ENCODE measurements around the gene NCOA5. TPM values are rescaled to one million over a fixed set of nuclear protein-coding genes. Genes with fewer than 3 reads are reported as not detected.

NCOA5 gene
- total RNA-seq, 2 experiments from 2014 or later = 9.7 to 10.5 TPM

DNA sequence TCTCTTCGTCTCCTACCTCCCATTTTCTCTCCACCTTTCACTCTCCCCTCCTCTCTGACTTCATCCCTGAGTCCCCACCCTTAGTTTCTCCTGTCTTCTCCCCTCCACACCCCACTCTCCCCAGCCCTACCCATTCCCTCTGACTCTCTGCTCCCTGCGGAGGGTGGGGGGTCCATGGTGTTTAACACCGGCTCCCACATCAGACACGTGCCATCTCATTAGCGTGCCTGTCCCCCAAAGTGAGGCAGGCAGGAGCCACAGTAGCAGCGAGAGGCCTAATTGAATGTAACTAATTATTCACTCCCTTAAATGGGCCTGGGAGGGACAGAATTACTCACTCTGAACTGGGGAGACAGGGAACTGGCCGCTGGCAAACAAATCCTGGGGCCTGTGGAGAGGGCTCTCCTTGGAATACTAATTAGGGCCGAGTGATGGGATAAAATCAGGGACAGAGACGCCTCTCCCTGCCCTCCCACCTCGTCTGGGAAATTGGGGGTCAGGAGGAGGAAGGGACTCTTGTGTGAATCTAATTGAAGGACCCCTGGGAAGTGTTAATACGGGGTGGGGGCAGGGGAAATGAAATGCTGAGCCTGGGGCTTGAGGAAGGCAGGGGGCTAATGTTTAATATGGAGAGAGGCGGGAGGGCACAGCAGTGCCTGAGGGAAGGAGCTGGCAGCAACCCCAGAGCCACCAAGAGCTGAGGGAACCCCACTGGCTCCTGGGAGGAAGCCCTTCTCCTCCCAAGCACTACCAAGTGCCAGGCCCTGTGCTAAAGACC, 46.3 kb upstream of the NCOA5 start:
- Histone ChIP-seq H3K27ac (ENCODE audit: low read depth in 1 of 2, low read length in 2 of 2) (no peak overlapping the region), H3K36me3 (ENCODE audit: insufficient read depth, low read length) (no peaks in the 10 kb centered on the region), H3K27me3 (ENCODE audit: control insufficient read depth in 1 of 2, insufficient read depth in 2 of 2, low read length in 2 of 2) (peaks cover 21 to 25% of the 10 kb centered on the region in 2 experiments), H3K4me1 (ENCODE audit: insufficient read depth, low read length) (no peaks in the 10 kb centered on the region), H3K4me3 (ENCODE audit: low read length) (no peak overlapping the region), H3K9me3 (ENCODE audit: control insufficient read depth in 1 of 2, insufficient read depth in 1 of 2, low read length in 2 of 2) (no peaks in the 10 kb centered on the region)
- no peak for DNase-seq
- CTCF ChIA-PET = no interaction called here
- Mint-ChIP-seq H3K4me1 (ENCODE audit: low read depth) (no peaks in the 10 kb centered on the region), H3K36me3 (ENCODE audit: low read depth) (no peaks in the 10 kb centered on the region), H3K27me3 (peaks cover 71% of the 10 kb centered on the region), H3K27ac (no peak overlapping the region), H3K9me3 (no peaks in the 10 kb centered on the region), H3K4me3 (no peak overlapping the region)
- POLR2A ChIA-PET = no interaction called here
- no peak for ATAC-seq (ENCODE audit: poor library complexity)
- intact Hi-C loops (cut with DNase I, micrococcal nuclease) = no loop called here
- TF ChIP-seq, protein P1, sequence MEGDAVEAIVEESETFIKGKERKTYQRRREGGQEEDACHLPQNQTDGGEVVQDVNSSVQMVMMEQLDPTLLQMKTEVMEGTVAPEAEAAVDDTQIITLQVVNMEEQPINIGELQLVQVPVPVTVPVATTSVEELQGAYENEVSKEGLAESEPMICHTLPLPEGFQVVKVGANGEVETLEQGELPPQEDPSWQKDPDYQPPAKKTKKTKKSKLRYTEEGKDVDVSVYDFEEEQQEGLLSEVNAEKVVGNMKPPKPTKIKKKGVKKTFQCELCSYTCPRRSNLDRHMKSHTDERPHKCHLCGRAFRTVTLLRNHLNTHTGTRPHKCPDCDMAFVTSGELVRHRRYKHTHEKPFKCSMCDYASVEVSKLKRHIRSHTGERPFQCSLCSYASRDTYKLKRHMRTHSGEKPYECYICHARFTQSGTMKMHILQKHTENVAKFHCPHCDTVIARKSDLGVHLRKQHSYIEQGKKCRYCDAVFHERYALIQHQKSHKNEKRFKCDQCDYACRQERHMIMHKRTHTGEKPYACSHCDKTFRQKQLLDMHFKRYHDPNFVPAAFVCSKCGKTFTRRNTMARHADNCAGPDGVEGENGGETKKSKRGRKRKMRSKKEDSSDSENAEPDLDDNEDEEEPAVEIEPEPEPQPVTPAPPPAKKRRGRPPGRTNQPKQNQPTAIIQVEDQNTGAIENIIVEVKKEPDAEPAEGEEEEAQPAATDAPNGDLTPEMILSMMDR (IDR thresholded peaks at IDR 0.05) = no peak

GRCh38 chr20:46134716-46135115, 45.0 kb upstream of the NCOA5 start:
- ChIA-PET POLR2A (no interaction called here), CTCF (no interaction called here)
- H3K36me3 ChIP-seq (ENCODE audit: insufficient read depth, low read length) = no peaks in the 10 kb centered on the region
- ATAC-seq (ENCODE audit: poor library complexity) (no peak), DNase-seq (no peak)
- Mint-ChIP-seq H3K4me1 (ENCODE audit: low read depth) (no peaks in the 10 kb centered on the region), H3K36me3 (ENCODE audit: low read depth) (no peaks in the 10 kb centered on the region), H3K27me3 (peaks cover 75% of the 10 kb centered on the region), H3K27ac (no peak overlapping the region), H3K4me3 (no peak overlapping the region), H3K9me3 (no peaks in the 10 kb centered on the region)
- no peaks in the 10 kb centered on the region for H3K9me3 ChIP-seq (ENCODE audit: control insufficient read depth in 1 of 2, insufficient read depth in 1 of 2, low read length in 2 of 2)
- peaks cover 18 to 34% of the 10 kb centered on the region in 2 experiments for H3K27me3 ChIP-seq (ENCODE audit: control insufficient read depth in 1 of 2, insufficient read depth in 2 of 2, low read length in 2 of 2)
- no peaks in the 10 kb centered on the region for H3K4me1 ChIP-seq (ENCODE audit: insufficient read depth, low read length)
- no peak overlapping the region for H3K4me3 ChIP-seq (ENCODE audit: low read length)
- intact Hi-C loops (cut with DNase I, micrococcal nuclease) = loop anchor here in 1 of 2 experiments (5.0 kb wide), 1 partner anchor 548 kb away; no protein-coding TSS in a partner anchor
- H3K27ac ChIP-seq (ENCODE audit: low read depth in 1 of 2, low read length in 2 of 2) = no peak overlapping the region
- TF ChIP-seq, protein P1 (IDR thresholded peaks at IDR 0.05) = no peak

GRCh38 chr20:46133886-46134654, 44.3 kb upstream of the NCOA5 start:
- H3K27me3 Mint-ChIP-seq = peaks cover 75% of the 10 kb centered on the region
- H3K4me1 Mint-ChIP-seq (ENCODE audit: low read depth) = no peaks in the 10 kb centered on the region
- DNase-seq = no peak
- H3K4me3 ChIP-seq (ENCODE audit: low read length) = no peak overlapping the region
- H3K27ac Mint-ChIP-seq = no peak overlapping the region
- intact Hi-C loops (cut with DNase I, micrococcal nuclease) = loop anchor here (2.0 to 5.0 kb wide), 4 partner anchors 215 to 548 kb away; no protein-coding TSS in a partner anchor
- no peak for ATAC-seq (ENCODE audit: poor library complexity)
- peaks cover 18 to 30% of the 10 kb centered on the region in 2 experiments for H3K27me3 ChIP-seq (ENCODE audit: control insufficient read depth in 1 of 2, insufficient read depth in 2 of 2, low read length in 2 of 2)
- ChIA-PET CTCF (no interaction called here), POLR2A (interaction anchor here (0.6 kb wide), 1 partner anchor 14 kb away, joined by 3 read pairs; no protein-coding TSS in a partner anchor)
- H3K9me3 Mint-ChIP-seq = no peaks in the 10 kb centered on the region
- no peaks in the 10 kb centered on the region for H3K36me3 ChIP-seq (ENCODE audit: insufficient read depth, low read length)
- H3K36me3 Mint-ChIP-seq (ENCODE audit: low read depth) = no peaks in the 10 kb centered on the region
- H3K4me3 Mint-ChIP-seq = no peak overlapping the region
- TF ChIP-seq, protein P1 (IDR thresholded peaks at IDR 0.05) = no peak
- no peaks in the 10 kb centered on the region for H3K9me3 ChIP-seq (ENCODE audit: control insufficient read depth in 1 of 2, insufficient read depth in 1 of 2, low read length in 2 of 2)
- H3K27ac ChIP-seq (ENCODE audit: low read depth in 1 of 2, low read length in 2 of 2) = no peak overlapping the region
- H3K4me1 ChIP-seq (ENCODE audit: insufficient read depth, low read length) = no peaks in the 10 kb centered on the region
